SIG-M5 treated with dmso at 0.1 percent for 504 hours (cell line): ENCODE measurements around the gene OR6C70.
"Not testable (repeated sequence)": the region's sequence is repeated elsewhere in the genome, so short reads cannot be mapped to it uniquely, and the experiment has no call there.

Experiments used
- DNase-seq: peaks from one replicate; lab custom pipeline; 2025; ENCODE audit not compliant: unreplicated experiment; lab: John Stamatoyannopoulos, UW

The OR6C70 gene

DNA sequence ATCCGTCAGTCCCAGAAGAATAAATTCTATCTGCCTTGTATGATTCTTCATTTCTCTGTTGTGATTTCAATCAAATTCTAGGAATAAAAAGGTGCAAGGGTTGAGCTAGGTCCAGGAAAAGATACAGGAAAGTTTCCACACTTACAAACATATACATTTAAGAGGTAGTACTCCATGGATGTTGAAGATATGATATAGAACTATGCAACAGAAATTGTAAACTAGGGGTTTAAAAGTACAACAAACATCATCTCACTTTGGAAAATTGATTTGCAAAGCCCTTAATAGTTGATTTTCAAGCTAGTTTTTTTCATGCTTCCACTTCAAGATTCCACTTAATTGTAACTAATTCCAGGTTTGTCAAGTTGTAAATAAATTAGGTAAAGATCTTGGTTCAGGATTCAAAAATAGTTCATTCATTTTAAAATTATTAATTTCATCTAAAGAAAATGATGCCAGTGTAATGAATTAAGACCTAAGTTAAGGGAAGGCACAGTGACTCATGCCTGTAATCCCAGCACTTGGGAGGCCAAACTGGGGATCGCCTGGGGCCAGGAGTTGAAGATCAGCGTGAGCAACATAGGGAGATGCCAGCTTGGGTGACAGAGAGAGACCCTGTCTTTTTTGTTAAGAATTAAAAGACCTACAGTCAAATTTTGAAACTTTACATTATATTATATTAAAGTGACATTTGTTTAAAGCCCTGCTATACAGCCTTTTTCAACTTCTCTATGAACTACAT is at the start of gene OR6C70:
OR6C70 (minus strand) TSS at position 51 of the 742 bp plus-strand sequence; CDS start at position 51, 0 bp downstream.
- DNase-seq = no peak

- DNase-seq = no peak
Observed at GRCh38 chr12:55516391-55516790, 46.5 kb upstream of the OR6C70 start.

- no peak for DNase-seq
Observed at GRCh38 chr12:55515696-55516095, 45.8 kb upstream of the OR6C70 start.

- no peak for DNase-seq
Observed at GRCh38 chr12:55501601-55502000, 31.7 kb upstream of the OR6C70 start.

- DNase-seq = no peak
Observed at GRCh38 chr12:55499810-55500252, 29.9 kb upstream of the OR6C70 start.

DNA sequence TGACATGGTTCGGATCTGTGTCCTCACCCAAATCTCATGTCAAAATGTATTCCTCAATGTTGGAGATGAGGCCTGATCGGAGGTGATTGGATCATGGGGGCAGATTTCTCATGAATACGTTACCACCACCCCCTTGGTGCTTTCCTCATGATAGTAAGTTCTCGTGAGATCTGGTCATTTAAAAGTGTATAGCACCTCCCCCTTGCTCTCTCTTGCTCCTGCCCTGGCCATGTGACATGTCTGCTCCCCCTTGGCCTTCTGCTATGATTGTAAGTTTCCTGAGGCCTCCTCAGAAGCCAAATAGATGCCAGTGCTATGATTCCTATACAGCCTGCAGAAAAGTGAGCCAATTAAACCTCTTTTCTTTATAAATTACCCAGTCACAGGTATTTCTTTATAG is 29.3 kb upstream of the OR6C70 start:
- DNase-seq = no peak

DNA sequence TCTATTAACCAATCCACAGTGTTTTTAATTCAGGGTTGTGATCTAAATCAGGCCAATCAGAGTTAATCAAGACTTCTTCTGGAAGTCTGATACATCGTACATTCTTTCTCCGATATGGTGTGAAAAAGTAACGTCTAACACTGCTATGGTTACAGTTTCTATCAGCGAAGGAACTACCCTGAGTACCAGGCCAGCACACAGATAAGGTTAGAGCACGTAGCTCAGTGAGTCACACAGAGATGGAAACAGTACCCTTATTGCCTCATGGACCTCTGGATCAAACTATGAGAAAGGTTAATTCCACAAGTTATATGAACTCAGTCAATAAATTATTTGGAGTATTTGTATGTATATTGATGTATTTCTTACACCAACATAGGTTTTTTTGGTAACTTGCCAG is 25.6 kb upstream of the OR6C70 start:
- DNase-seq = no peak

GRCh38 chr12:55492078-55492477 is 22.1 kb upstream of the OR6C70 start, which contains the start of gene OR6C68:
OR6C68 (plus strand) TSS chr12:55492378; CDS start chr12:55492378, 0 bp downstream.
- DNase-seq = no peak

DNA sequence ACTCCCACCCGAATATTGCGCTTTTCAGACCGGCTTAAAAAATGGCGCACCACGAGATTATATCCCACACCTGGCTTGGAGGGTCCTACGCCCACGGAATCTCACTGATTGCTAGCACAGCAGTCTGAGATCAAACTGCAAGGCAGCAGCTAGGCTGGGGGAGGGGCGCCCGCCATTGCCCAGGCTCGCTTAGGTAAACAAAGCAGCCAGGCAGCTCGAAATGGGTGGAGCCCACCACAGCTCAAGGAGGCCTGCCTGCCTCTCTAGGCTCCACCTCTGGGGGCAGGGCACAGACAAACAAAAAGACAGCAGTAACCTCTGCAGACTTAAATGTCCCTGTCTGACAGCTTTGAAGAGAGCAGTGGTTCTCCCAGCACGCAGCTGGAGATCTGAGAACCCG is 14.3 kb upstream of the OR6C70 start:
- DNase-seq = not testable (repeated sequence)

- DNase-seq = not testable (repeated sequence)
Observed at GRCh38 chr12:55479136-55479535, 9.2 kb upstream of the OR6C70 start.

GRCh38 chr12:55472264-55472663 is 2.3 kb upstream of the OR6C70 start:
- DNase-seq = no peak

GRCh38 chr12:55469291-55469690 is 647 bp downstream of the OR6C70 start:
- DNase-seq = peak; percentile 7

DNA sequence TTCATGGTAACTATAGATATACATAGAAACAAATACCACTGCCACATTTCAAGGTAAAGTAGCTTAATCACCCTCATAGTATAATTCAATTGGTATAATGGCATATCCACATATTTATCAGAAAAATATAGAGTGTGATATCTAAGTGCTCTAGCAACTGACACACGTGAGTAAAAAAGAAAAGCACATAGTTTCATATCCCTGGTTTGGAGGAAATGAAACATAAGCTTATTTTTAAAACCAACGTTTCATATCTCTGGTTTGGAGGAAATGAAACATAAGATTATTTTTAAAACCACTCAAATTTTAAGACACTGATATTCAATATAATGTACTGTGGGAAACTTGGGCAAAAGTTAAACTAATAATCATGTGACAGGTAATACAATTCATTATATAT is 2.1 kb downstream of the OR6C70 start:
- DNase-seq = peak; percentile 16

- not testable (repeated sequence) for DNase-seq
Observed at GRCh38 chr12:55464926-55465325, 5.0 kb downstream of the OR6C70 start.

DNA sequence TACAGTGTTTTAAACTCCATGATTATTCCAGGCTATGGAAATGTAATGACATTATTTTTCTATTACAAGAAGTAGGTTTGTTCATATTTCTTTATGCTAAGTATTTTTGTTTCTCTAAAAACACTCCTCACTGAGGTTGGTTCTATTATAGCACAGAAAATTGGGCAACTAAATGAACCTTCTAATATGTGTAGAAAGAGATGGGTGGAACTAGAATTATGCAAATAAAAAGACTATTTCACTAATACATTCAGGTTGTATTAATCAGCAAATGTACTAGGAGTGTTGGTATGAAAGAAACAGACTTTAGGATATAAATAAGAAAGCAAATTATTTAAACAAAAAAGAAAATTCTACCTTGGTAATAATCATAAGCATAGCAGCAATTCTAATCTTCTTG is 21.1 kb downstream of the OR6C70 start:
- DNase-seq = no peak

DNA sequence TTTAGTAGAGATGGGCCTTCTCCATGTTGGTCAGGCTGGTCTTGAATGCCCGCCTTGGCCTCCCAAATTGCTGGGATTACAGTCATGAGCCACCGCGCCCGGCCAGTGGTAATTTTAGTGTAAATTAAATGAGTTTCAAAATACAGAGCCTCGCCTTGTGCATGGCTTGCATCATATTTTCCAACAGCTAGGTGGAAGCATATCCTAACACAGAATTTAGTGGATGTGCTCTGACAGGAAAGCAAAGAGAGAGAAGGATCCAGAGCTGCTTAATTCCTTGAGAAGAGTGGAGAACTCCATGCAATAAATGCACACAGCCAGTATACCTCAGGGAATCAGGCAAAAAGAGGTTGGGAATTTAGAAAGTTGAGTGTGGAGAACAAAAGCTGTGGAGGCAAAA is 23.6 kb downstream of the OR6C70 start:
- DNase-seq = no peak

- DNase-seq = no peak
Observed at GRCh38 chr12:55445357-55445756, 24.6 kb downstream of the OR6C70 start.

DNA sequence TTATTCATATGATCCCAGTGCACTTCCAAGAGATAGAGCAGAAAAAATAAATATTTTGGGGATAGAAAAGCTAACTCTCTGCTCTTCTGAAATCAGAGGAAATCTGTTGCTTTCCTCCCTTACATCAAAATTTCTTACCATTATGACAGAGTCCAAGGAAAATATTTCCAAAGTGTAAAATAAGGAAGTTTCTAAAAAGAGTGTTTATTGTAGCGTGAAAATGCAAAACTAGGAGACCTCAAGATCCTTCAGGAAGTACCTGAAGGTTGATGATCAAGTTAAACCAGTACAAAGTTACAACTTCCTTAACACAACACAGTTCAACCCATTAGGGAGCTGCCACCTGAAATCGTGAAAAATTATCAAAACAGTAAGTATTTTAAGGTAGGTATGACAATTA is 26.2 kb downstream of the OR6C70 start, which contains the start of gene OR6C2:
OR6C2 (plus strand) TSS at position 301 of the 400 bp plus-strand sequence. CDS start 8,138 bp downstream, outside the sequence.
- no peak for DNase-seq

- not testable (repeated sequence) for DNase-seq
Observed at GRCh38 chr12:55441233-55441632, 28.7 kb downstream of the OR6C70 start.

GRCh38 chr12:55428331-55429243 is 41.4 kb downstream of the OR6C70 start:
- no peak for DNase-seq

GRCh38 chr12:55425954-55426353 is 44.0 kb downstream of the OR6C70 start, which contains the start of gene OR6C76:
OR6C76 (plus strand) TSS chr12:55426254; CDS start chr12:55426254, 0 bp downstream.
- DNase-seq = no peak
